Activated CD4-positive, alpha-beta T cell treated with anti-CD3 and anti-CD28 coated beads for 24 hours (primary cell): Measurements from ENCODE around the gene CHPF.
A peak's percentile ranks its signal among the peaks of the same experiment; 100 is the strongest.

Source experiments
- DNase-seq, 2 donors: peaks; one replicate each; pipeline ENCODE4 v3.0.0-alpha.2; 2020; ENCODE audit warnings: low read depth in 2 of 2

The CHPF gene

DNA sequence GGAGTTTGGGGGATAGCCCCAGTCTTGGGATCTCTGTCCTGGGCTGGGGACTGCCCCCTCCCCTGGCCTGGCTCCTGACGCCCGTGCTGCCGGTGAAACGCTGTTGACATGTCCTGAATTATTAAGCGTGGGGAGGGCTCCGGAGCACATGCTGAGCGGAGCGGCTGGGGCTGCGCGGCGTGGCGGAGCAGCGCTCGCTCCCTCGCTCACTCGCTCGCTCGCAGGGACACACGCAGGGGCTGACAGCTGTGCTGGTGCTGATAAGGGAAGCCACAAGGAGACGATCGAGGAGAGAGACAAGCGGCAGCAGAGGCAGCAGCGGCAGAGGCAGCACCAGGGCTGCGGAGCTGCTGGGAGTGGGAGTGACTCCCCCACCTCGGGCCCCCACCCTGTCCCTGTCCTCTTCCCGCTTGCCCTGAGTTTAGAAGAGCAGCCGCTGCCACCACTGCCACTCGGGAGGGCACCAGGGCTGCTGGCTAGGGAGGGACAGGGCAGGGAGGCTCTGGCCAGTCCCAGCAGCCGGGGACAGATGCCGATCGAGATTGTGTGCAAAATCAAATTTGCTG is 29.3 kb downstream of the CHPF start, which contains the start of gene ASIC4:
Gene ASIC4 (plus strand): TSS at position 287 of the 566 bp plus-strand sequence. CDS start 243 bp downstream, at position 530.
- DNase-seq = no peak

DNA sequence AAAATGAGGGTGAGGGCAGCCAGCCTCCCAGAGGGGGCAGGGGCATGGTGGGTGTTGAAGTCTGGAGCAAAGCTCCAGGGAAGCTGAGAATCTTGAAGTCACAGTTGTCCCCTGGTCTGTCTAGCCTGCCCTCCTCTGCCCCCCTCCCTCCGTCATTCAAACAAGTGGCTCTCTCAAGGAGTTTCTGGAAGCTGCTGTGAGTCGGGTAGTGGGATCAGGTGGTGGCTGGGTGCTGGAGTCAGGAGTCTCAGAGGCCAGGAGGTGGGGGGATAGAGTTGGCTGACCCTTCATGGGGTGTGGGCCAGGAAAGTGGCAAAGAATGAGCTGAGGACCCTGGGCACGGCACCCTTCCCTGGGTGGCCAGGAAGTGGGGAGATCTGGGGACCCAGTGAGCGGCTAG is 29.8 kb downstream of the CHPF start:
- DNase-seq = no peak

DNA sequence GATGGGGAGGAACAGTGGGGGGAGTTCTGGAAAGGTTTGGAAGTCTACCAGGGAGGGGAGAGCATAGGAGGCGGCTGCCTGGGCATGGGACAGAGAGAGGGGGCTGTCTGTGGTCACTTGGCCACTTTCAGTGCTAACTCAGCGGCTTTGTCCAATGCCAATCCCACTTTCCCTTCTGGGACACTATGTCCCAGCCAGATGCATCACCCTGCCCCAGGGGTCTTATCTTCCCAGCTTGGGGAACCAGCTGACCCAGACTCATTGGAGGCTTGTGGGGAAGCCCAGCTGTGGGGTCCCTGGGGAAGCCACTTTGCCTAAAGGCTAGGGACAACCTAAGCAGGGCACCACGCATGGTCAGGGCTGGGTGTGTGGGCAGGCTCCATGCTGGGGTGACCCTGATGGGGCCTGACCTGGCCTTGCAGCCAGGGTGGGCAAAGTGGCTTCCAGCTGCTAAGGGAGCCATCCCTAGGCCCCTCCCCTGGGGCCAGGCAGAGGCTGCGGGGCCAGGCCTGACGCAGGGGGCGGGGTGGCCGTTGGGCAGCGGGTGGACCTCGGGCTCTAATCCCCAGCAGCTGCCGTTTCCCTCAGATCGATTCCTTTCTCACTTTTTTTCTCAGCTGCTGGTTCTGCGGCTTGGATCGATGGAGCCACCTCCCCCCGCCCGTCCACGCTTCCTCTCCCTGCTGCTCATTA is 30.9 kb downstream of the CHPF start:
- DNase-seq = no peak

DNA sequence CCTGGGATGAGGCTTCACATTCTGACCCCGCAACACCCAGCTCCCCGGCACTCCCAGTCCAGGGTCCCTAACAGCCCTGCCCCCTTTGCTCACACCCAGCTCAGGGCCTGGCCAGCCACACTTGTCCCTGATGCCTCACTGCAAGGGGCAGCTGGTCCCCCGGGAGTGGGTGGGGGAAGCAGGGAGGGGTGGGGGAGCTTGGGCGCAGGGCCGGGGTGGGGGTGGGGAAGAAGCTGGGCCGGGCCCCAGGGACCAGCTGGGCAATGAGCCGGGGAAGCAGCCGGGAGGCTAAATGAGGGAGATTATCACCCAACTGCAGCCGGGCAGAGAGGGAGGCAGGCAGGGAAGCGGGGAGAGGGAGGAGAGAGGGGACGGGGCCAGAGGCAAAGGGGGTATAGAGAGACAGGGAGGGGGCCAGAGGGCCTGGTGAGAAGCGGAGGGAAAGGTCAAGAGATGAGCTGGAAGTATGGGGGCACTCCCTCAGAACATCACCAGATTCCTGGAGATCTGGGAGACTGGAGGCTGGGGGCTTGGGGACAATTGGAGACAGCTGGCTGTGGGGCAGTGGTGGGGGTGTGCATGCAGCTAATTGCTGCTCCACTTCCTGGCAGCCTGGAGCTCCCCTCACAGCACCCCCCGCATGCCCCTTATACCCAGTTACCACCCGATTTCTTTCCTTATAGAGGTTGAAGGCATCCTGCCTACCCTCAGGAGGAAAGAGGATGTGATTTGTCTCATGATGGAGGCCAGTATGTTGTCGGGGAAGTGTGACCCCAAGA is 31.9 kb downstream of the CHPF start:
- DNase-seq = no peak

DNA sequence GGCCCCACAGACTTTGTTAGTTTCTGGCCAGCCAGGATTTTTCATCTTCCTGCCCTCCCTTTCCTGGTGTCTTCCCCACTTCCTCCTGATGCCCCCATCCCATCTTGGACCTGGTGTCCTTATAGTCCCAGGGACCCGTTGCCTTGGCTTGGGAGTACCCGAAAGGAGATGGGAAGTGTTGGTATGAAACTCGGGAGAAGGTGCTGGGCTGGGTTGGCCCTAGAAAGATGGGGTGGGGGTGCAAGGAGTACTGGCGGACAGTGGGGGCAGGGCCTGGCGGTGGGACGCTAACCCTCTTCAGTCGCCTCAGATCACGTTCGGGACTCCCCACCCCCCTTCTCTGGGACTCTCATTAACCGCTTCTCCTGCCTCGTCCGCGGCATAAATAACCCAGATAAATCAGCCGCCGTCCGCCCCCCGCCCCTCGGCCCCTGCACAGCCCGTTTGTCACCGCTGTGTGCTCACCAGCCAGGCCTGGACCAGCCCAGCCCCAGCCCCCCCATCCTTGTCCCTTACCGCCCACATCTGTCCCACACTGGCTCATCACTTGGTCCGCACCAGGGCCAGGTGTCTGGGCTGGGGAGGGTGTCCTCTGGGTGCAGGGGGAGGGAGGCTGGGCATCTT is 33.0 kb downstream of the CHPF start:
- no peak for DNase-seq

DNA sequence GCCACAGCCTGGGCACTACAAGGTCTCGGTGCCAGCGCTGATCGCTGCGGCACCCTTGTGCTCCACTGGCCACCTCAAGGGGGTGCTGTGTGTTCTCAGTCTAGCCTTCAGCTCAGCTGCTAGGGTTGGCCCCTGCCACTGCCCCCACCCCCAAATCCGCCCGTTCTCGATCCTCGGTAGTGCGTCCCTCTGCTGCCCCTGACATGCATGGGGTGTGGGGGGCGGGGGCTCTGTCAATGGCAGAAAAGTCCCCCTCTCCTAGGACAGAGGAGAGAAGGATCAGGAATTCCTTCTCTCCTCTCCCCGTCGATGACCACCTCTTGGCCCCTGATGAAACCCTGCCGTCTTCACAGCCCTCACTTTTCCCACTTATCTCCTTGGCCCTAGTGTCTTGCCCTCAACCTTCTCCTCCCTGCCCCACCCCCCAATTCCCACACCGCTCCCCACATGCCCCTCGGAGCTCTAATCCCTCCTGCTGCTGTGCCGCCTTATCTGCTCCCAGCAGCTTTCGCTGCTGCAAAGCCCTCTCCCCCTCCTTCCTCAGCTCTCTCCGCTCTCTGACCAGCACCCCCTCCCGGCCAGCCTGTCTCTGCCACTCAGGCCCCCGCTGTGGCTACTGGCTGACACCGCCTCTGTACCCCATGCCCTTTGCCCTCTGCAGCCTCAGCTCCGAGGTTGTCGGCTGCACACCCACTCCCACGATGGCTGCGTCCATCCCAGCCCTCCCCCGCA is 33.7 kb downstream of the CHPF start:
- DNase-seq = peak; percentile 32 to 37

DNA sequence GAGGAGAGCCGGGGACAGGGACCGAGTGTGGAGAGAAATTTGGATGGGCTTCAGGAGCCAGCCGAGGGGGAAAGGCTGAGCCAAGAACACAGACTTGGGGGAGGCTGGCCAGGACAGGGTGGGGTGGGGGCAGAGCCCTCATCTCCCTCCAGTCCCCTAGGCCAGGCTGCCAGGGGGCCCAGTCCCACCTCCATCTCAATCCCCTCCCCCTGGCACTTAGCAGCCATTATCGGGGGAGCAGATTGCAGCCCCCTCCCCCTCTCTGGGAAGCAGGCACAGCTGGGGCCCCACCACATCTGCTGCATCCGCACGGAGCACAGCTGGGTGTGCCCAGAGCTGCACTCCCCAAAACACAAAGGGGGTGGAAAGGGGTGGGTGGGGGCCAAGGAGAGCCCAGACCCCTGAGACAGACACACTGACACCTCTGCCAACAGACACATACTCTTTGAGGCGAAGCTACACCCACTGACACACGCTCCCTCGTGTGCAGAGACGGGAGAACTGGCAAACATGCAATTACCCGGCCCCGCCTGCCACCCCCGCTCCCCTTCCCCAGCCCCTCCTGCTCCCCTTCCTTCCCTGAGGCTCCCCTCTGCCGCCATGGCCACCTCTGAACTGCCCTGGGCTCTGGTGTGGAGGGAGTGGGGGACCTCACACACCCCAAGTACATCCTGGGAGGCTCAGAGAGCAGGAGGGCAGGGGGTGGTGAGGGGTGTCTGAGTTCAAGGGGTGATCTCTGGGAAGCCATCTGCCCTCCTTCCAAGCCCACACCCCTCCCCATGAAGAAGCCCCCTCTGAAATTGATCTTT is 34.4 kb downstream of the CHPF start:
- no peak for DNase-seq

DNA sequence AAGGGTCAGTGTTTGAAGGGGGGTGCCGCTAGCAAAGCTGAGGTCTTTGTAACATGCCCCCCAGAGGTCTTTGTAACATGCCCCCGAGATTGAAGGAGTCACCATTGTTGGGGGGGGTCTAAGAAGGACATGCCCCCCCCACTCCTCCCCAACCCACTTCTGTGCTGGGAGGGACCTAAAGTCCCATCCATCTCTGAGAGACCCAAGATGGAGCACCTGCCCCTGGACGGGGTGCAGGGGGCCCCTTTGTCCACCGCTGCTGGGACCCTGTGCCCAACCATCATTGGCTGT is 35.2 kb downstream of the CHPF start:
- no peak for DNase-seq

DNA sequence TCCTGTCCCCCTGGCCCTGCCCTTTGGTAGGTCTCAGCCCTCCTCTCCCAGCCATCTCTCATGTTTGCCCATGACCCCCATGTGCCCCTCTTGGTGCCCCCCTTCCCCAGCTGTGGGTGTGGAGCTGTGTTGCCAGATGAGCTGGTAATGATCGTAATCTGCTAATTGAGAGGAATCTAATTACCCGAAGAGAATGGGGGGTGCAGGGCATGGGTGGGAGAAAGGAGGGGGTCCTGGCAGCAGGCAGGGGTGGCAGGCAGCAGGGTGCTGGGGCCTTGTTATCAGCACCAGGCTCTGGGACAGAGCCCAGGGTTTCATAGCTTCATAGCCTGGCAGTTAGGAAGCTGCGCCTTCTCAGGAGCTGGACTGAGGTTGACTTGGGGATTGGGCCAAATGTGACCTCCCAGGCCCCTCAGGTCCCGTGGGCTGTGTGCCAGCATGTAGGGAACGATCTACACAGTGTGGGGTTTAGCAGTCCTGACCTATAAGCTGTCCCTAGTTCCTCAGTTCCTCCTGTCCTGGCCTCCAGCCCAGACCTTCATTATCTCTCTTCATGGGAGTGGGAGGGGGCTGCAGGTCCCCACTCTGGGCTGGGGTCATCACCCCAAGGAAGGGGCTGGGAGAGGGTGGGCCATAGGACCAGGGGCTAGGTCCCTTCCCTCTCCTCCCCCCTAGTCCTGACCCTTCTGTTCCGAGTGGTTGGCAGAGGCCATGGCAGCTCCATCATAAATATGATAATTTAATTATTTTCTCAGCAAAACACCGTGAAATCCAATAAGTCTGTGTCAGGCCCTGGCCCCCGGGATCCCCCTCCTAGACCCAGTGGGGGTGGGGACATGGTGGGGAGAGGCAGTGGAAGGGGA is 35.8 kb downstream of the CHPF start:
- DNase-seq = no peak

DNA sequence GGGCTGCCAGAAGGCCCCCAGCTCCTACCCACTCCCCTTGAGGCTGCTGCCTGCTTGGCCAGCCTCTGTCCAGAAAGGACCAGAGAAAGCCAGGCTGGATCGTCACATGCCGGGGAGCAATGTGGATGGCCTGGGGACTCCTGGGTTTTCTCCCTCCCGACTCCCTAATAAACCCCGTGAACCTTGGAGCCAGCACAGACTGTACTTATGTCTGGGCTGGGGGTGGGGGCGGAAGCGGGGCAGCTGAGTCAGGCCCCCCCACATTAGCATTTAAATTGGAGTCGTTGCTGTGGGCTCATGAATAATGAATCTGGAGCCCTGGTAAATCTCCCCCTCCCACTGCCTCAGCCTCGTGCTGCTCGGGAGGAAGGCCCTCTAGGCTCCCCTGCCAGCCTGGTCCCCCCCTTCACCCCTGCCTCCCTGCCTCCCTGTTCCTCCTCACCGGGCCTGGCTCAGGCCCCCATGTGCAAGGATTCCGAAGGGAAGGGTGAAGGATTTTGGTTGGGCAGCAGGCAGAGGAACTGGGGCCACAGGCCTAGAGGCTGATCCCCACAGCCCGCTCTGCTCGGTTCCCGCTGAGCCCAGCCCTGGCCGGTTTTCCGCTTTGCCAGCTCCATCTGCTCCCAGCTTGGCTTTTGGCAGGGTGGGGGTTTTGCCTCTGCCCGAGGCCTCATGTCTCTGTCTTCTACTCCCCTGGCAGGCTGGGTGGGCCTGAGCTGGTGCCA is 36.6 kb downstream of the CHPF start:
- no peak for DNase-seq

DNA sequence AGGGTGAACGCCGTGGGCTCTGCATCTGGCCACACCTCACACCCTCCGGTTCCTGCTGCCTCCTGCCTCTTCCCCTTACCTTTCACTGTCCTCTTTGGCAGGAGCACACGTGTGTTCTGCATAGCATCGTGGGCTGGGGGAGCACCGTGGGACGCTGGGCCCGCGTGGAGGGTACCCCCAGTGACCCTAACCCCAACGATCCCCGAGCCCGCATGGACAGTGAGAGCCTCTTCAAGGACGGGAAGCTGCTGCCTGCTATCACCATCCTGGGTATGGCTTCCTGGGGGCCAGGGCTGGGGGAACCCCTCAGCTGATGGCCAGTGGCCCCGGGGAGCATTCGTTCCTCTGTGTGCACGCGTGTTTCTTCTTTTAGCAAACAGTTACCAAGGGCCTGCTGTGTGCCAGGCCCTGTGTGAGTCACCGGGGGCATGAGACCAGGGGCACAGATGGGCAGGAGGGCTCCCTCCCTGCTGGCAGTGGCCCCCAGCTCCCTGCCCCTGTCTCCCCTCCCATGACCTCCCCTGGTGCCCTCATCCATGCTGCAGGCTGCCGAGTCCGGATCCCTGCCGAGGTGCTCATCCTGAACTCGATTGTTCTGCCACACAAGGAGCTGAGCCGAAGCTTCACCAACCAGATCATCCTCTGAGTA is 37.3 kb downstream of the CHPF start:
- DNase-seq = no peak

DNA sequence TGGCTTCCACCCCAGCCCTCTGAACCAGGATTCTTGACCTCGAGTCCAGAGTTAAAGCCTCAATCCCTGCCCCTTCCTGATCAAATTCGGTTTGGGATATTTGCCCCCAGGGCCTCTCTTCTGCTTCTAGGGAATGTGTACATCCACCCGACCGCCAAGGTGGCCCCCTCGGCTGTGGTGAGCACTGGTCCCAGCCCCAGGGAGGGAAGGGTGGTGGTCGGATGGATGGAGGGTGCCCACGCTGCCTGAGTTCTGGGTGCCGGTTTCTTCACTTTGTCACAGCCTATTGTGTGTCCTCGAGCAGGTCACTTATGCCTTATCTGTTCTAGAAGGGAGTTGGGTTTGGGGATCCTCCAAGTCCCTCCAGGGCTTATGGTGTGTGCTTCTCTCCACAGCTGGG is 38.0 kb downstream of the CHPF start:
- DNase-seq = no peak

DNA sequence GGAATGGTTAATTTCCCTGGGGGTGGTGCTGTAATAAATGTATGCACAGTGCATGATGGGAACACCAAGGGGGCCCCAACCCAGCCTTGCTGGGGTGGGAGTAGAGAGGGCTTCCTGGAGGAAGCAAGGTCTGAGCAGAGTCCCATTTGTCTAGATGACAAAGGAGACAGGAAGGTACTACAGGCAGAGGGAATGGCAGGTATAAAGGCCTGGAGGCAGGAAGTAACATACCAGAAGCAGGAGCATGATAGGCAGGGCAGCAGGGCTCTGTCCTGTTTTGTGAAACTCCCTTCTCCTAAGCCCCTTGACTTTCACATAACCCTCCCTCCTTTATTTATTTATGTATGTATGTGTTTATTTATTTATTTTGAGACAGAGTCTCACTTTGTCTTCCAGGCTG is 41.0 kb downstream of the CHPF start:
- DNase-seq = no peak

DNA sequence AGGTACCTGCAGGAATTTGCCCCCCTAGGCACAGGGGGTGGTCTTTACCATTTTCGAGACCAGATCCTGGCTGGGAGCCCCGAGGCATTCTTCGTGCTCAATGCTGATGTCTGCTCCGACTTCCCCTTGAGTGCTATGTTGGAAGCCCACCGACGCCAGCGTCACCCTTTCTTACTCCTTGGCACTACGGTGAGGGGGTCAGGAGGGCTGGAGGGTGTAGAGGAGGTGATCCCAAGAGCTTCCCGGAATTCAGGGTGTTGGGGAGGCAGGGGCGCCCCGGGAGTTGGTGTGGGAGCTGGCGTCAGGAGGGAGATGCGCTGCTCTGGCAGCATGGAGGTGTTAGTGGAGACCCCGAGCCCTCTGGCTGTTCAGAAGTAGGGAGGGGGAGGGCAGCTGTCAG is 41.8 kb downstream of the CHPF start:
- no peak for DNase-seq

DNA sequence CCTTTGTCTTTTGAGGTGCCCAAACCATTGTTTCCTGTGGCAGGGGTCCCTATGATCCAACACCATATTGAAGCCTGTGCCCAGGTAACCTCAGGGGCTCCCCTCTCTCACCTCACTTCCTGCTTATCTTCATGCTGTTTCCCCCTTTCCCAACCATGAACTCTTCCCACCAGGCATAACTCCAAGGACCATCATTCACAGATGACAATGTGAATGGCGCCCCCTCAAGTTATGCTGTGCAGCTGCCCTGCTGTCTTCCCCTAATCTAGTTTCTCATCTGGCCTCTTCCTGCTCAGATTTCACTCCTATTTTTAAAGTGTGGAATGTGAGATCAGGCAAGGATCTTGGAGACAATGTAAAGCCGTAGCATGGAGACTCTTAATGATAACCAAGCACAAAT is 43.5 kb downstream of the CHPF start:
- DNase-seq = no peak

DNA sequence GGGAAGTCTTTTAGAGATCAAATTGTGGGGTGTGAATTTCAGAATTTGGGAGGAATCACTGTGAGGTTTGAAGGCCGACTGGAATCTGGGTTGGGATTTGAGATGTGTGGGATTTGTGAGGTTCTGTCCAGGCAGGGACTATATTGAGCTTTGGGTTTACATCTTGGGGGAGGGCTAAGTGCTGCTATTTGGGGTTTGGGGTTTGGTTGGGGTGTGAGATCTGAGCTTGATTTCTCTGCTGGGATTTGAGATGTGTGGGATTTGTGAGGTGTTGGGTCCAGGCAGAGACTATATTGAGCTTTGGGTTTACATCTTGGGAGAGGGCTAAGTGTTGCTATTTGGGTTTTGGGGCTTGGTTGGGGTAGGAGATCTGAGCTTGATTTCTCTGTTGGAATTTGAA is 44.1 kb downstream of the CHPF start:
- DNase-seq = no peak

DNA sequence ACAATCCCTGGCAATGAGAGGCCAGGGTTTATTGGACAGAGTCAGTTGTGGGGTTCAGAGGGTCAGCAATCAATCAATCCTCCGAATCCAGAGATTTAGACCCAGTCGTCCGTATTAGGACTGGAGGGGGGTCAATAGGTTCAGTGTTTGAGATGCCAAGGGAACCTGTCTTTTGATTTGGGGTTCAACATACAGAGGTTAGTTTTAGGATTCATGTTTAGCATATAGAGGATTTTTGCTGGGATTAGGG is 44.6 kb downstream of the CHPF start:
- no peak for DNase-seq

DNA sequence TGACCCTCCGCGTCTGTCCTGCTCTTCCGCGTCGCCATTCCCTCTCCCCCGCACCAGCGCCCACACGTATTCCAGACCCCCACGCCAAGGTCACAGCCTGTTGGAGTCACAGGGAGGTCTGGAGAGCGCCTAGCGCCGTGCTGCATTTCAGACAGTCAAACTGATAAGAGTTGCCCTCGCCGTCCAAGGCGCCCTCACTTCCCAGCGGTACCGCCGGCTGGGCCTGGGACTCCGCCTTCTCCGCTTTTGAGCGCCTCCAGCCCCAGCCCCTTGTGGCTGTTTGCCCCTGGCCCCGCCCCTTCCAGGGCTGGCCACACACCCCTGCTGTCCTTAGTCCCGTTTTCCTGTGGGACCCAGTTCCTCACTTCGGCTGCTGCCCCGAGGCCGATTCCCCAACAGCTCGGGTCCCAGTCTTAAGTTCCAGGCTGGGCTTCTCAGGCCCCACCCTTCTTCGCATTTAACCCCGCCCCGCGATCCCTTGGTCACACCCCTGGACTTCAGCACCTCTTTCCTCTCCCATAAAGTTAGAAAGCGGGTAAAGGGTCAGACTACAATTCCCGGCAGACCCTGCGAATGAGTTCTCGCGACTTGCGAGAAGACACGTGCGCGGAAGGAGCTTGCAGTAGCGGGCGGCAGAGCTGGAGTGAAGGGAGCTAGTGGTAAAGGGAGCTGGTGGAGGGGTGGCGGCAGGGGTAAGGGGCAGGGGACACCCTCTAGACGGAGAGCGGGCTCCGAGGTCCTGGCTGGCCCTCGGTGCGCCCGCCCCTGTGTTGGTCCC is 45.1 kb downstream of the CHPF start, which contains the start of gene GMPPA:
Gene GMPPA (plus strand): TSS at position 612 of the 778 bp plus-strand sequence. CDS start 1,085 bp downstream, outside the sequence.
- DNase-seq = peak; percentile 88 to 89
